Kidney (tissue), 14 donors: ENCODE data around the gene STX8. TPM values are rescaled to one million over a fixed set of nuclear protein-coding genes. Genes with fewer than 3 reads are reported as not detected.

Experiments used
- DNase-seq, 5 donors: peaks; one replicate each; pipeline ENCODE4 v3.0.0-alpha.2; 2013 to 2020
- FAIRE-seq: peaks from 2 replicates; lab custom pipeline; 2012; peaks lifted over from hg19 to GRCh38; lab: Jason Lieb, UNC
- H3K27ac ChIP-seq, 2 donors: one replicate each; pipeline ENCODE4 v1.7.0; 2013; ENCODE audit warnings: low read depth in 2 of 2, low read length in 2 of 2, inconsistent platforms in 1 of 2
- H3K27me3 ChIP-seq: one replicate; pipeline ENCODE4 v1.7.1; 2013; ENCODE audit warnings: low read length, inconsistent platforms; ENCODE audit not compliant: control insufficient read depth, insufficient read depth
- H3K36me3 ChIP-seq, 3 donors: one replicate each; pipeline versions ENCODE4 v1.7.0 to v1.7.1; 2013; ENCODE audit warnings: low read length in 3 of 3, control low read depth in 1 of 3, inconsistent platforms in 1 of 3; ENCODE audit not compliant: insufficient read depth in 3 of 3, control insufficient read depth in 2 of 3
- H3K4me1 ChIP-seq, 3 donors: one replicate each; pipeline versions ENCODE4 v1.7.0 to v1.7.1; 2013; ENCODE audit warnings: low read length in 3 of 3, inconsistent platforms in 1 of 3, low read depth in 1 of 3; ENCODE audit not compliant: control insufficient read depth in 2 of 3, insufficient read depth in 2 of 3
- H3K4me3 ChIP-seq, 3 donors: one replicate each; pipeline versions ENCODE4 v1.7.0 to v1.8.1; 2013; ENCODE audit warnings: low read length in 3 of 3, control low read depth in 1 of 3, inconsistent platforms in 1 of 3
- H3K9ac ChIP-seq, 3 donors: one replicate each; pipeline versions ENCODE4 v1.7.0 to v1.7.1; 2013; ENCODE audit warnings: low read length in 3 of 3, control low read depth in 1 of 3, inconsistent platforms in 1 of 3
- H3K9me3 ChIP-seq, 3 donors: one replicate each; pipeline versions ENCODE4 v1.7.0 to v1.7.1; 2013; ENCODE audit warnings: low read length in 3 of 3, control low read depth in 1 of 3, inconsistent platforms in 1 of 3; ENCODE audit not compliant: control insufficient read depth in 2 of 3, insufficient read depth in 1 of 3
- CTCF ChIP-seq: IDR thresholded peaks from 3 replicates; pipeline ENCODE4 v1.5.1; 2012; ENCODE audit warnings: mild to moderate bottlenecking, moderate library complexity, borderline replicate concordance; ENCODE audit not compliant: insufficient read depth; ENCODE audit errors: extremely low read depth
- intact Hi-C: fragments of 100-400 bp; cut with DNase I; formaldehyde crosslinking; loops from one replicate; pipeline ENCODE4 v1.11.1; 2022
- polyA plus RNA-seq: library from polyadenylated mRNA; stranded (reverse); fragments of 350-450 nt; fragmentation: Illumina TruSeq; extraction: RNeasy Lipid Tissue Mini Kit (QIAGEN cat#74804); gene quantifications from one replicate; pipeline ENCODE4 v1.2.3, GENCODE V29; 2014; ENCODE audit warnings: low read depth, low replicate concordance; ENCODE audit not compliant: insufficient read depth
- total RNA-seq: library from RNA; stranded (reverse); fragmentation: NEBNext Ultra II Directional; extraction: Animal tissue kit (Norgen Biotek cat#: 25700); gene quantifications from one replicate; pipeline ENCODE4 v1.2.1, GENCODE V29; 2021
- donor health status: control.
- donor health status: control.
- donor health status: control.
- donor health status: control.
- donor health status: control.
- donor health status: DM: yes; HTN: yes; CAD: no.
- donor health status: Normal renal cell carcinoma (clear cell type).

The STX8 gene
- total and polyA plus RNA-seq, 2 donors from 2014 or later = 67.2 to 127 TPM

- intact Hi-C loops = no loop called here
- Histone ChIP-seq H3K9ac (no peak overlapping the region), H3K27ac (no peak overlapping the region), H3K36me3 (no peaks in the 10 kb centered on the region), H3K4me3 (no peak overlapping the region), H3K9me3 (no peaks in the 10 kb centered on the region), H3K4me1 (no peaks in the 10 kb centered on the region), H3K27me3 (no peaks in the 10 kb centered on the region)
- no peak for FAIRE-seq
- DNase-seq = no peak
- TF ChIP-seq CTCF = no peak
Observed at GRCh38 chr17:9200699-9201359, 374.8 kb downstream of the STX8 start.

Other genes with a start within 250 kb of the STX8 start
- gene CFAP52, start 822 bp upstream of the STX8 start, total RNA-seq = 1.7 TPM
- gene CFAP52, start 822 bp upstream of the STX8 start, polyA plus RNA-seq = not detected
- 7.8 TPM for gene USP43, start 69.7 kb upstream of the STX8 start, total RNA-seq
- 1.9 TPM for gene USP43, start 69.7 kb upstream of the STX8 start, polyA plus RNA-seq
- not detected for gene DHRS7C, start 215.8 kb upstream of the STX8 start, total RNA-seq
- gene DHRS7C, start 215.8 kb upstream of the STX8 start, polyA plus RNA-seq = not detected
- gene GSG1L2, start 246.3 kb upstream of the STX8 start, total RNA-seq = not detected
- not detected for gene GSG1L2, start 246.3 kb upstream of the STX8 start, polyA plus RNA-seq